Testis (tissue), 2 donors: ENCODE data around the gene LSM7.

Source experiments
- CTCF ChIP-seq, 3 experiments: fragments of 450-650 bp in 2 of 3; fragments of 200-600 bp in 1 of 3; sonication (generic) in 1 of 3; IDR thresholded peaks; one replicate each; pipeline ENCODE4 v1.5.1; 2016 to 2019; ENCODE audit warnings: antibody characterized with exemption in 3 of 3, mild to moderate bottlenecking in 2 of 3, moderate library complexity in 1 of 3
- POLR2A ChIP-seq: fragments of 450-650 bp; IDR thresholded peaks from one replicate; pipeline ENCODE4 v1.6.1; 2017; ENCODE audit warnings: antibody characterized with exemption, mild to moderate bottlenecking, moderate library complexity

- TF ChIP-seq CTCF (IDR thresholded peaks at IDR 0.05), result peak; percentile 50 to 72 (median 63)
- TF ChIP-seq POLR2A, result no peak
These were observed 12.5 kb downstream of the LSM7 start for GRCh38 chr19:2315818-2316353.
